Measurements from ENCODE around the gene ABCD1. TPM values are rescaled to one million over a fixed set of nuclear protein-coding genes. Genes with fewer than 3 reads are reported as not detected.

The ABCD1 gene
- total and polyA plus RNA-seq, 9 of the 15 experiments (the other 6 are each of a cell fraction or from before 2014, with no cell fraction given): 0.07 to 6.9 (median 2.2) TPM

DNA sequence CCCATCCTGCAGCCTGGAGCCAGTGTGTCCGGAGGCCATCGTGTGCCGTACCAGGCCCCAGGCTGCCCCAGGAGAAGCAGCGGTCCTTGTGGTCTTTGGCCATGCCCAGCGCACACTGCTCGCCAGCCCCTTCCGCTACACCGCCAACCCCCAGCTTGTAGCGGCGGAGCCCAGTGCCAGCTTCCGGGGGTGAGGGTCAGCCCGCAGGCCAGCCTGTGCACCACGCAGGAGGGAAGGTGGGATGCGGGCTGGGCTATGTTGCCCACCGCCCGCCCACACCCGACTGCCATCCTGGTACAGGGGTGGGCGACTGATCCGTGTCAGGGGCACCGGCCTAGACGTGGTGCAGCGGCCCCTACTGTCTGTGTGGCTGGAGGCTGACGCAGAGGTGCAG lies 48.6 kb downstream of the ABCD1 start:
- ChIA-PET POLR2A (no interaction called here), CTCF (ENCODE audit: low intra/inter-chr PET ratio) (no interaction called here)
- WGBS (ENCODE audit: insufficient coverage, low coverage, missing lambda C conversion rate): 86% methylated on average over 16 of the region's 23 CpGs
- Histone ChIP-seq H3K9ac (ENCODE audit: insufficient read depth in 1 of 2, low read depth in 2 of 2, low read length in 2 of 2) (no peak overlapping the region; a peak in 1 of 4 replicates), H3K79me2 (ENCODE audit: control insufficient read depth, insufficient read depth, low read length) (no peaks in the 10 kb centered on the region), H3K4me1 (replicated peaks in 1 of 2; ENCODE audit: control insufficient read depth in 2 of 2, insufficient read depth in 2 of 2, low read length in 2 of 2) (peaks cover 8 to 89% of the 10 kb centered on the region in 2 experiments; a peak in 4 of 5 replicates), H3K36me3 (ENCODE audit: control insufficient read depth, insufficient read depth, low read length) (no peaks in the 10 kb centered on the region), H3K9me1 (ENCODE audit: control insufficient read depth, insufficient read depth, low read length) (peaks cover 4% of the 10 kb centered on the region), H2AFZ (ENCODE audit: low read depth, low read length) (no peak overlapping the region), H3K9me3 (replicated peaks; ENCODE audit: control insufficient read depth, insufficient read depth, low read depth, low read length) (no peaks in the 10 kb centered on the region), H4K20me1 (replicated peaks; ENCODE audit: control insufficient read depth, insufficient read depth, low read length) (no peaks in the 10 kb centered on the region), H3K4me2 (ENCODE audit: insufficient read depth, low read length) (no peak overlapping the region), H3K27ac (ENCODE audit: extremely low read depth, low read depth, low read length) (no peak overlapping the region), H3K4me3 (no peak overlapping the region), H3K27me3 (ENCODE audit: control insufficient read depth in 2 of 2, insufficient read depth in 2 of 2, low read length in 2 of 2) (no peaks in the 10 kb centered on the region)
- in situ Hi-C loops (cut with MboI) (no loop called here), intact Hi-C loops (cut with micrococcal nuclease) (no loop called here)
- ATAC-seq (no peak), FAIRE-seq (no peak), DNase-seq (ENCODE audit: extremely low read depth in 1 of 4, low spot score in 3 of 4) (no peak)
- BruUV-seq (replicated peaks): no TSS peak
- no peak for TF ChIP-seq ESRRA (IDR thresholded peaks at IDR 0.05; ENCODE audit: borderline replicate concordance, low read depth)
- TF ChIP-seq POLR2G (IDR thresholded peaks at IDR 0.05; ENCODE audit: low read depth, low read length): peak; percentile 54; the same call in 1 of the 2 replicates
- TF ChIP-seq FOS (IDR thresholded peaks at IDR 0.05; ENCODE audit: extremely low read depth, insufficient read length): no peak
- no peak for TF ChIP-seq RBM25 (IDR thresholded peaks at IDR 0.05; ENCODE audit: low read depth, low read length, severe bottlenecking)
- peak; percentile 62; the same call in 1 of the 2 replicates for TF ChIP-seq HNRNPL (IDR thresholded peaks at IDR 0.05; ENCODE audit: low read depth, low read length)
- TF ChIP-seq, protein P1, sequence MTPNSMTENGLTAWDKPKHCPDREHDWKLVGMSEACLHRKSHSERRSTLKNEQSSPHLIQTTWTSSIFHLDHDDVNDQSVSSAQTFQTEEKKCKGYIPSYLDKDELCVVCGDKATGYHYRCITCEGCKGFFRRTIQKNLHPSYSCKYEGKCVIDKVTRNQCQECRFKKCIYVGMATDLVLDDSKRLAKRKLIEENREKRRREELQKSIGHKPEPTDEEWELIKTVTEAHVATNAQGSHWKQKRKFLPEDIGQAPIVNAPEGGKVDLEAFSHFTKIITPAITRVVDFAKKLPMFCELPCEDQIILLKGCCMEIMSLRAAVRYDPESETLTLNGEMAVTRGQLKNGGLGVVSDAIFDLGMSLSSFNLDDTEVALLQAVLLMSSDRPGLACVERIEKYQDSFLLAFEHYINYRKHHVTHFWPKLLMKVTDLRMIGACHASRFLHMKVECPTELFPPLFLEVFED (CRISPR knock-in tag; conservative IDR thresholded peaks at IDR 0.05): no peak
- no peak for TF ChIP-seq POLR2AphosphoS5 (IDR thresholded peaks at IDR 0.05; ENCODE audit: control insufficient read depth, insufficient read depth, low read depth, low read length)
